Stomach (tissue), 19 donors: Measurements from ENCODE around the gene G6PC1. TPM values are rescaled to one million over a fixed set of nuclear protein-coding genes. Genes with fewer than 3 reads are reported as not detected.
"Not testable (repeated sequence)": the region's sequence is repeated elsewhere in the genome, so short reads cannot be mapped to it uniquely, and the experiment has no call there.

Experiments used
- DNase-seq, 2 donors: peaks; one replicate each; pipeline versions ENCODE4 v3.0.0 to v3.0.0-alpha.2; 2013 to 2019
- H3K27ac ChIP-seq, 5 donors: fragments of 200-600 bp in 4 of 5; sonication (generic) in 4 of 5; one replicate each; pipeline ENCODE4 v1.5.1; 2013 to 2019; ENCODE audit warnings: mild to moderate bottlenecking in 1 of 5, moderate library complexity in 1 of 5
- H3K27me3 ChIP-seq, 3 donors: fragments of 200-600 bp; sonication (generic); one replicate each; pipeline ENCODE4 v1.5.1; 2017 to 2019; ENCODE audit warnings: mixed run types in 1 of 3
- H3K36me3 ChIP-seq, 4 donors: fragments of 200-600 bp; sonication (generic); 1 replicate in 3 of 4; 2 replicates in 1 of 4; pipeline ENCODE4 v1.5.1; 2016 to 2019
- H3K4me1 ChIP-seq, 4 donors: fragments of 200-600 bp; sonication (generic); one replicate each; pipeline ENCODE4 v1.5.1; 2016 to 2019
- H3K4me3 ChIP-seq, 4 donors: fragments of 200-600 bp; sonication (generic) in 3 of 4; one replicate each; pipeline ENCODE4 v1.5.1; 2016 to 2019; ENCODE audit warnings: mild to moderate bottlenecking in 1 of 4
- H3K9me3 ChIP-seq, 4 donors: fragments of 200-600 bp; sonication (generic); one replicate each; pipeline ENCODE4 v1.5.1; 2016 to 2019
- CTCF ChIP-seq, 7 experiments: fragments of 450-650 bp in 4 of 7; fragments of 200-600 bp in 3 of 7; sonication (generic) in 3 of 7; IDR thresholded peaks; one replicate each; pipeline ENCODE4 v1.5.1; 2016 to 2019; ENCODE audit warnings: antibody characterized with exemption in 7 of 7, control low read depth in 2 of 7, mild to moderate bottlenecking in 1 of 7
- EP300 ChIP-seq: sonication (generic); formaldehyde crosslinking; IDR thresholded peaks from one replicate; pipeline ENCODE4 v1.6.1; 2017; ENCODE audit warnings: antibody characterized with exemption
- POLR2A ChIP-seq, 4 donors: fragments of 450-650 bp; IDR thresholded peaks; one replicate each; pipeline ENCODE4 v1.6.1; 2016; ENCODE audit warnings: antibody characterized with exemption in 4 of 4, control low read depth in 2 of 4, mild to moderate bottlenecking in 1 of 4, moderate library complexity in 1 of 4
- POLR2AphosphoS5 ChIP-seq, 3 donors: sonication (generic); formaldehyde crosslinking; IDR thresholded peaks; one replicate each; pipeline ENCODE4 v1.6.1; 2016; ENCODE audit warnings: antibody characterized with exemption in 3 of 3
- WGBS, 5 donors: extraction: QIAGEN DNeasy Blood & Tissue Kit in 3 of 5; methylation state at CpG; one replicate each; pipeline versions ENCODE4 v1.1.5 to v1.1.7; 2013 to 2018; 5-methylcytosine and 5-hydroxymethylcytosine counted together
- intact Hi-C: fragments of 100-400 bp; cut with DNase I; formaldehyde crosslinking; loops from one replicate; pipeline ENCODE4 v1.15.1; 2023; ENCODE audit warnings: low total_unique reads
- long read RNA-seq, 10 donors: transcript quantifications; one replicate each; lab custom pipeline, GENCODE V29; 2026
- polyA plus RNA-seq, 3 donors: library from polyadenylated mRNA; stranded (reverse); fragments of 200-250 nt; gene quantifications; one replicate each; pipeline ENCODE4 v1.2.3, GENCODE V29; 2013
- total RNA-seq, 5 donors: library from RNA; depleted of rRNA; stranded (reverse); fragments of >200 nt; gene quantifications; one replicate each; pipeline versions ENCODE4 v1.1.0 to v1.2.3, GENCODE V29; 2014 to 2016
- donor health status: healthy with polysubstance abuse.
- donor health status: Bipolar disorder and iron deficiency.
- donor health status: healthy.

The G6PC1 gene
- 1 to 10 TPM in 1 of 5 donors, not detected in 4; 4.0 TPM for total RNA-seq
- polyA plus RNA-seq = not detected
- long read RNA-seq, donor 1 = 0 reads
- long read RNA-seq, donor 2 = 0 reads
- long read RNA-seq, donor 3 = 0 reads
- long read RNA-seq, donor 4 = 0 reads
- long read RNA-seq, donor 5 = 0 reads
- long read RNA-seq, donor 6 = 0 reads
- long read RNA-seq, donor 7 = 0 reads
- long read RNA-seq, donor 8 = 0 reads
- long read RNA-seq, donor 9 = 0 reads
- long read RNA-seq, donor 10 = 0 reads

GRCh38 chr17:42900460-42901331, at the start of gene G6PC1:
TSS of gene G6PC1 (plus strand) at chr17:42900799. CDS start at chr17:42900877, 78 bp downstream.
- intact Hi-C loops = no loop called here
- Histone ChIP-seq H3K27ac (peak within 1 kb of the TSS in 3 of 5 donors; percentile 42 to 57 (median 46)), H3K4me3 (no peak within 1 kb of the TSS), H3K36me3 (no peaks in the 10 kb centered on the region), H3K9me3 (no peaks in the 10 kb centered on the region), H3K4me1 (peaks cover 6 to 21% (median 7%) of the 10 kb centered on the region in 4 donors), H3K27me3 (no peaks in the 10 kb centered on the region)
- WGBS, 5 donors = 77 to 85% (median 79%) methylated on average over 12 of the region's 12 CpGs
- TF ChIP-seq POLR2AphosphoS5 (IDR thresholded peaks at IDR 0.05) (no peak), EP300 (no peak), CTCF (IDR thresholded peaks at IDR 0.05) (no peak), POLR2A (IDR thresholded peaks at IDR 0.05) (no peak)
- no peak for DNase-seq

- Histone ChIP-seq H3K27me3 (no peaks in the 10 kb centered on the region), H3K9me3 (no peaks in the 10 kb centered on the region), H3K4me1 (peaks cover 22 to 63% (median 40%) of the 10 kb centered on the region in 4 donors), H3K27ac (peak within 1 kb of the TSS in 4 of 5 donors; percentile 66 to 86 (median 80)), H3K4me3 (peak within 1 kb of the TSS; percentile 25 to 49 (median 43)), H3K36me3 (peaks cover 0 to 20% (median 1%) of the 10 kb centered on the region in 4 donors)
- intact Hi-C loops = no loop called here
- peak in 1 of 3 donors; percentile 8 for TF ChIP-seq POLR2AphosphoS5 (IDR thresholded peaks at IDR 0.05)
- no peak for TF ChIP-seq CTCF (IDR thresholded peaks at IDR 0.05)
- TF ChIP-seq POLR2A (IDR thresholded peaks at IDR 0.05) = no peak
- TF ChIP-seq EP300 = no peak
- WGBS, 5 donors = 28 to 47% (median 39%) methylated on average over 8 to 9 of the region's 9 CpGs
- peak in 1 of 2 donors; percentile 69 for DNase-seq
Observed at GRCh38 chr17:42850954-42851353, 49.6 kb upstream of the G6PC1 start, which contains the start of gene AOC3. TSS of gene AOC3 (plus strand) at chr17:42851199. CDS start at chr17:42851344, 145 bp downstream.

- intact Hi-C loops, H3K9me3 ChIP-seq, H3K27me3 ChIP-seq, DNase-seq: not testable (repeated sequence)
- Histone ChIP-seq H3K36me3 (peaks cover 0 to 19% (median 0%) of the 10 kb centered on the region in 4 donors), H3K4me3 (peak overlapping the region; percentile 25 to 49 (median 43)), H3K27ac (peak overlapping the region in 4 of 5 donors; percentile 66 to 86 (median 80)), H3K4me1 (peaks cover 17 to 62% (median 38%) of the 10 kb centered on the region in 4 donors)
- 72 to 92% (median 86%) methylated on average over 1 to 25 of the region's 28 CpGs for WGBS, 5 donors
Observed at GRCh38 chr17:42851371-42852240, 49.0 kb upstream of the G6PC1 start.

- peak overlapping the region in 4 of 5 donors; percentile 66 to 86 (median 80) for H3K27ac ChIP-seq
- WGBS, 5 donors = 77 to 86% (median 84%) methylated on average over 12 to 15 of the region's 15 CpGs
- no peaks in the 10 kb centered on the region for H3K9me3 ChIP-seq
- H3K27me3 ChIP-seq = no peaks in the 10 kb centered on the region
- peaks cover 0 to 24% (median 0%) of the 10 kb centered on the region in 4 donors for H3K36me3 ChIP-seq
- no peak for DNase-seq
- peaks cover 17 to 54% (median 36%) of the 10 kb centered on the region in 4 donors for H3K4me1 ChIP-seq
- peak overlapping the region; percentile 25 to 49 (median 43) for H3K4me3 ChIP-seq
- intact Hi-C loops = no loop called here
- TF ChIP-seq CTCF (IDR thresholded peaks at IDR 0.05) (no peak), EP300 (no peak)
Observed at GRCh38 chr17:42852351-42852750, 48.2 kb upstream of the G6PC1 start.
